Activated CD4-positive, CD25-positive, alpha-beta regulatory T cell treated with anti-CD3 and anti-CD28 coated beads, Interleukin-2, amount 50 U/mL, for 16 hours (primary cell): ENCODE results near the gene SPATA2L.

ENCODE experiments used
- DNase-seq: peaks from one replicate; pipeline ENCODE4 v3.0.0-alpha.2; 2020; ENCODE audit warnings: low read depth, low spot score

The SPATA2L gene, protein sequence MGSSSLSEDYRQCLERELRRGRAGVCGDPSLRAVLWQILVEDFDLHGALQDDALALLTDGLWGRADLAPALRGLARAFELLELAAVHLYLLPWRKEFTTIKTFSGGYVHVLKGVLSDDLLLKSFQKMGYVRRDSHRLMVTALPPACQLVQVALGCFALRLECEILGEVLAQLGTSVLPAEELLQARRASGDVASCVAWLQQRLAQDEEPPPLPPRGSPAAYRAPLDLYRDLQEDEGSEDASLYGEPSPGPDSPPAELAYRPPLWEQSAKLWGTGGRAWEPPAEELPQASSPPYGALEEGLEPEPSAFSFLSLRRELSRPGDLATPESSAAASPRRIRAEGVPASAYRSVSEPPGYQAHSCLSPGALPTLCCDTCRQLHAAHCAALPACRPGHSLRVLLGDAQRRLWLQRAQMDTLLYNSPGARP

GRCh38 chr16:89701425-89702406 lies at the start of gene SPATA2L:
Gene SPATA2L (minus strand): TSS chr16:89701705. CDS start chr16:89701232, 473 bp downstream.
- DNase-seq, result peak; percentile 97

- no peak for DNase-seq
These were observed 48.1 kb upstream of the SPATA2L start for GRCh38 chr16:89749637-89750036.

DNA sequence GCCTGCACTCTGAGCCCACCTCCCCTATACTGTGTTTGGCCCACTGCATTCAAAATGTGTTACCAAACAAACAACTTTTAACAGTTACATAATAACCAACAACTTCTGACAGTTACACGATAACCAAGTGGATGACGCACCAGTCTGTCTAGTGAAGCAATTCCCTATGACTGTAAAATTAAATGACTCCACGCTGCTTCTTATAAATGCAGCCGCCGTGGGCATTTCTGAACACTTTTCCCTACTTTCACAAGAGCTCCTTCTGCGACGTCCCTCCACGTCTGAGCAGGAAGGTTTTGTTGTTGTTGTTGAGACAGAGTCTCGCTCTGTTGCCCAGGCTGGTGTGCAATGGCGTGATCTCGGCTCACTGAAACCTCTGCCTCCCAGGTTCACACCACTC lies 47.4 kb upstream of the SPATA2L start:
- DNase-seq, result no peak

GRCh38 chr16:89748076-89748475 lies 46.6 kb upstream of the SPATA2L start:
- DNase-seq, result no peak

GRCh38 chr16:89746043-89746442 lies 44.5 kb upstream of the SPATA2L start:
- DNase-seq, result no peak

GRCh38 chr16:89744813-89745212 lies 43.3 kb upstream of the SPATA2L start:
- no peak for DNase-seq

GRCh38 chr16:89742948-89743347 lies 41.4 kb upstream of the SPATA2L start:
- DNase-seq, result no peak

GRCh38 chr16:89741342-89742014 lies 40.0 kb upstream of the SPATA2L start:
- DNase-seq, result no peak

- no peak for DNase-seq
These were observed 37.9 kb upstream of the SPATA2L start for GRCh38 chr16:89739383-89739782.

GRCh38 chr16:89738538-89739317 lies 37.2 kb upstream of the SPATA2L start:
- no peak for DNase-seq

- no peak for DNase-seq
These were observed 36.5 kb upstream of the SPATA2L start for GRCh38 chr16:89738072-89738377.

DNA sequence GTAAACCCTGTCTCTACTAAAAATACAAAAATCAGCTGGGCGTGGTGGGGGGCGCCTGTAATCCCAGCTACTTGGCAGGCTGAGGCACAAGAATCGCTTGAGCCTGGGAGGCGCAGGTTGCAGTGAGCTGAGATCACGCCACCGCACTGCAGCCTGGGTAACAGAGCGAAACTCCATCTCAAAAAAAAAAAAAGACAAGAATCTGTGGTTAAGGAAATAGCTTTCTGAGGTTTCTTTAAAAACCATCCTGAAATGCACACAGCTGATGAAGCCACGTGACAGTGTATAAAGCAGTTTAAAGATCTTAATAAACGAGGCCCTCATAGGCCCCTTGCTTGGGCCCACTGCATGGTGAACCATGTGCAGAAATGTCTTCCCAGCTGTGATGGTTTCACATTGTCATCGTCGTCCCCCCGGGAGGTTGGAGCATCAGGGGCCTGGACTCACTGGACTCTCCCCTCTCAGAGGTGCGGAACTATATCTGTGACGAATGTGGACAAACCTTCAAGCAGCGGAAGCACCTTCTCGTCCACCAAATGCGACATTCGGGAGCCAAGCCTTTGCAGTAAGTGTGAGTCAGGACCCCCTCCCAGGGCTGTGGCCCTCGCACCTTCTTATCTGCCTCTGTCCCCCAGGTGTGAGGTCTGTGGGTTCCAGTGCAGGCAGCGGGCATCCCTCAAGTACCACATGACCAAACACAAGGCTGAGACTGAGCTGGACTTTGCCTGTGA lies 36.0 kb upstream of the SPATA2L start:
- DNase-seq, result no peak

DNA sequence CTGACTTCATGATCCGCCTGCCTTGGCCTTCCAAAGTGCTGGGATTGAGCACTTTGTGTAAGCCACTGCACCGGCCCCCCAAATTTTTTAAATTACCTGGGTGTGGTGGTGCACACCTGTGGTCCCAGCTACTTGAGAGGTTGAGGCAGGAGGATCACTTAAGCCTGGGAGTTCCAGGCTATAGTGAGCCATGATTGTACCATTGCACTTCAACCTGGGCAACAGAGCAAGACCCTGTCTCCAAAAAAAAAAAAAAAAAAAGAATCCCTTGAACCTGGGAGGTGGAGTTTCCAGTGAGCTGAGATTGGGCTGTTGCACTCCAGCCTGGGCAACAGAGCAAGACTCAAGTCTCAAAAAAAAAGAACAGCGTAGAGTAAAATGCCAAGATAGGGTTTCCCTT lies 35.0 kb upstream of the SPATA2L start:
- no peak for DNase-seq

DNA sequence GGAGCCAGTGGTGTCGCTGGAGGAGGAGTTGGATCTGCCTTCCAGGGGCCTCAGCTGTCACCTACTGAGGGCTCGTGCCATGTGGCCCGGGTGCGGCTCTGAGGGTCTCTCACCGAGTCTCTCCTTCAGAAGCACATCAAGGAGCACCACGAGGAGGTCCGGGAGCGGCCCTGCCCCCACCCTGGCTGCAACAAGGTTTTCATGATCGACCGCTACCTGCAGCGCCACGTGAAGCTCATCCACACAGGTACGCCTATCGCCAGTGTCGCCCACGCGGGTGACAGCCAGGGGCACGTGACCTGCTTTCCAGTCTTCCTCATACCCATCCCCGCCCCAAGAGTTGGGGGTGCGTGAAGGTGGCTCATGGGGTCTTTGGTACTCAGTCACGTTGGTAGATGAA lies 32.3 kb upstream of the SPATA2L start:
- DNase-seq, result no peak

- no peak for DNase-seq
These were observed 31.8 kb upstream of the SPATA2L start for GRCh38 chr16:89733322-89733721.

DNA sequence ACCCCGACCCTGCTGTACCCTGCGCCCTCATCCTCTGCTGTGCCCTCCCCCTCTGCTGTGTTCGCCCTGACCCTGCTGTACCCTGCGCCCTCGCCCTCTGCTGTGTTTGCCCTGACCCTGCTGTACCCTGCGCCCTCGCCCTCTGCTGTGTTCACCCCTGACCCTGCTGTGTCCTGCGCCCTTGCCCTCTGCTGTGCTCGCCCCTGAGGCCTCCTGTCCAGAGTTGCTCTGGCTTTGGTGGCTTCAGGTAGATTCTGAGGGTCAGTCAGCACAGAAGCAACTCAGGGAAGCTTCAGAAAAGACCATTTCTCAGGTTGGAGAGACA lies 31.4 kb upstream of the SPATA2L start:
- DNase-seq, result no peak

DNA sequence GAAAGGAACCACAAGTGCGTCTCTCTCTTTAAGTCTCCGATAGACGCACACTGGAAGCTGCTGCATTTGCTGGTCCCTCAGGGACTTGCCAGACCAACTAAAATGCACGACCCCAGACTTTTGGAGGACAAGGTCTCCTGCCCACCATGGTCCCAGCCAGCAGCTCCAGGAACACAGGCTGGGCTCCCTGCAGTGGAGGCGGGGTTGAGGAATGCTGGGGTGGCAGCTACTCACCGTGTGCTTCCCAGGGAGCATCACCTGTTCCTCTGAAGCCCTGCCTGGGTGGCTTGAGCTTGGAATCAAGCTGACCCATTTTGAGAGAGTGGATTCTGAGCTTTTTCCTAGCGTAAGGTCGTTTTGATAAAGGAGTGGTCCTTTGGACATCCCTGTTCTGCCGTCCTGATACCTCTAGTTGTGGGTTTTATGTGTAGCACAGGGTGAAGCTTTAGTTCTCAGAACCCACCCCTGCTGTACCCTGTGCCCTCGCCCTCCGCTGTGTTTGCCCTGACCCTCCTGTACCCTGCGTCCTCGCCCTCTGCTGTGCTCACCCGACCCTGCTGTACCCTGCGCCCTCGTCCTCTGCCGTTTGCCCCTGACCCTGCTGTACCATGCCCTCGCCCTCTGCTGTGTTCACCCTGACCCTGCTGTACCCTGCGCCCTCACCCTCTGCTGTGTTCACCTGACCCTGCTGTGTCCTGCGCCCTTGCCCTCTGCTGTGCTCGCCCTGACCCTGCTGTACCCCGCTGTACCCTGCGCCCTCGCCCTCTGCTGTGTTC lies 30.8 kb upstream of the SPATA2L start:
- DNase-seq, result no peak

DNA sequence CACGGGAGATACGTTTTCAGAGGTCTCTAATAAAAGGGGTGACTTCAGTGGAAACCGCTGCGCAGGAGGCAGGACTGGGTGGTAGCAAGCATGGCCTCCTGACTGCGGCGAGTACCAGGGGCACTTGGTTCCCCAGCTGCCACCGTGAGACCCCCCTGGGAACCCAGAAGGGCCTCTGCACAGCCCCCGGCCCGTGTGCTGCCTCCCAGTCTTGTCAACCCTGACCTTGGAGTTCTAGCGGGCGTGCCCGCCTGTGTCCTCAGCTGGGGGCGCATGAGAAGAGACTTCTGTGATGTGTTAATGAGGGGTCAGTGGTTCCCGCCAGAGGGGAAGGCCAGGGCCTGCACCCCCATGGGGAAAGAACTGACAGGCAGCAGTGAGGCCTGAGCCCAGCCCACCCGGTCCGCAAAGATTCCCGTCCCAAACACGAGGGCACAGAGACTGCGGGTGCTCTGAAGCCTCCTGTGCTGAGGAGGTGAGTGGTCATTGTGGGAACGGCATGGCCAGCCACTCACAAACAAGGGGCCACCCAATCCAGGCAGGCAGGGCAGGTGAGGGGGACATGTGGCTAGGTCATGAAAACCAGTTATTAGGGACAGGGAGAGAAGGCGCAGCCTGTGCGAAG lies 29.2 kb upstream of the SPATA2L start:
- no peak for DNase-seq

- no peak for DNase-seq
These were observed 28.5 kb upstream of the SPATA2L start for GRCh38 chr16:89729863-89730593.
